Measurements from ENCODE around the gene TRIM21. TPM values are rescaled to one million over a fixed set of nuclear protein-coding genes. Genes with fewer than 3 reads are reported as not detected.

Gene TRIM21
- 10.3 to 14.0 TPM (median 12.3 TPM) in 3 replicates for total RNA-seq
- long read RNA-seq, transcript TRIM21-201 (7 exons, 1,924 nt): major isoform, 16 of 21 reads
- long read RNA-seq, partial matches to known transcripts: 1 of 21 reads
- long read RNA-seq, other reads (novel, unspliced or antisense): 4 of 21 reads

DNA sequence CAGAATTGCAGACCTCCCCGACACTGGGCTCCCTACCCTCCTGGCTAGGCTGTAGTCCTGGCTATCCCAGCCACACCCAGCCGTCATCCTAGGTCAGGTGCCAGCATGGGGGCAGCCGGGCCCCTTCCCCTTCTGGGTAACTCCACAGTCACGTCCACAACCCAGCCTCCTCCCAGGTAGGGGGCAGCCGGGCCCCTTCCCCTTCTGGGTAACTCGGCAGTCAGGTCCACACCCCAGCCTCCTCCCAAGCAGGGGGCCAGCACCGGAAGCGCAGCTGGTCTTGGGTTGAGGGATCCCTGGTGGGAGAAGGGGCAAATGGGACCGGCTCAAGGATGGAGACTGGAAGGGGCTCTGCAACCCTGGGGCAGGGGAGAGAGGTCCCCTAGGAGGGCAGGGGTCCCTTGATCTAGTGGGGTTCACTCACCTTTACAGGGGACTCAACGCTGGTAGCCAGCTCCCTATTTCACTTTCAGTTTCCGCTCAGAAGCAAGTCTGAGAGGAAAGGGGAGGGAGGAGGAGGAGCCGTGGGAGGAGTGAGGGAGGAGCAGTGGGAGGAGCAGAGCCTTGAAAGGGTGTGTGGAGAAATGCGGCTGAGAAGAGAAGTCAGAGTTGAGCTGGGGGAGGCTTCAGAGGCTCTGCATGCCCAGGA, at the start of gene TRIM21:
Gene TRIM21 (minus strand): TSS at position 494 of the 649 bp plus-strand sequence. CDS start 3,293 bp downstream, outside the sequence.
- Mint-ChIP-seq H3K36me3 (ENCODE audit: low read depth) (peaks cover 21% of the 10 kb centered on the region), H3K9me3 (ENCODE audit: low read depth) (peaks cover 12% of the 10 kb centered on the region), H3K27me3 (ENCODE audit: low read depth) (peaks cover 5% of the 10 kb centered on the region), H3K27ac (ENCODE audit: unreplicated experiment) (peak within 1 kb of the TSS; percentile 68), H3K4me1 (ENCODE audit: low read depth) (peaks cover 15% of the 10 kb centered on the region), H3K4me3 (ENCODE audit: unreplicated experiment) (peak within 1 kb of the TSS; percentile 88)
- TF ChIP-seq, protein P1, sequence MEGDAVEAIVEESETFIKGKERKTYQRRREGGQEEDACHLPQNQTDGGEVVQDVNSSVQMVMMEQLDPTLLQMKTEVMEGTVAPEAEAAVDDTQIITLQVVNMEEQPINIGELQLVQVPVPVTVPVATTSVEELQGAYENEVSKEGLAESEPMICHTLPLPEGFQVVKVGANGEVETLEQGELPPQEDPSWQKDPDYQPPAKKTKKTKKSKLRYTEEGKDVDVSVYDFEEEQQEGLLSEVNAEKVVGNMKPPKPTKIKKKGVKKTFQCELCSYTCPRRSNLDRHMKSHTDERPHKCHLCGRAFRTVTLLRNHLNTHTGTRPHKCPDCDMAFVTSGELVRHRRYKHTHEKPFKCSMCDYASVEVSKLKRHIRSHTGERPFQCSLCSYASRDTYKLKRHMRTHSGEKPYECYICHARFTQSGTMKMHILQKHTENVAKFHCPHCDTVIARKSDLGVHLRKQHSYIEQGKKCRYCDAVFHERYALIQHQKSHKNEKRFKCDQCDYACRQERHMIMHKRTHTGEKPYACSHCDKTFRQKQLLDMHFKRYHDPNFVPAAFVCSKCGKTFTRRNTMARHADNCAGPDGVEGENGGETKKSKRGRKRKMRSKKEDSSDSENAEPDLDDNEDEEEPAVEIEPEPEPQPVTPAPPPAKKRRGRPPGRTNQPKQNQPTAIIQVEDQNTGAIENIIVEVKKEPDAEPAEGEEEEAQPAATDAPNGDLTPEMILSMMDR (IDR thresholded peaks at IDR 0.05): no peak
- DNase-seq (ENCODE audit: low spot score): no peak

GRCh38 chr11:4441515-4441914, 48.0 kb upstream of the TRIM21 start:
- Mint-ChIP-seq H3K27ac (ENCODE audit: unreplicated experiment) (no peak overlapping the region), H3K27me3 (ENCODE audit: low read depth) (peaks cover 5% of the 10 kb centered on the region), H3K4me1 (ENCODE audit: low read depth) (no peaks in the 10 kb centered on the region), H3K9me3 (ENCODE audit: low read depth) (peaks cover 4% of the 10 kb centered on the region), H3K36me3 (ENCODE audit: low read depth) (no peaks in the 10 kb centered on the region), H3K4me3 (ENCODE audit: unreplicated experiment) (no peak overlapping the region)
- DNase-seq (ENCODE audit: low spot score): no peak
- TF ChIP-seq, protein P1 (IDR thresholded peaks at IDR 0.05): no peak

- TF ChIP-seq, protein P1 (IDR thresholded peaks at IDR 0.05): no peak
- no peaks in the 10 kb centered on the region for H3K36me3 Mint-ChIP-seq (ENCODE audit: low read depth)
- DNase-seq (ENCODE audit: low spot score): no peak
- H3K27me3 Mint-ChIP-seq (ENCODE audit: low read depth): peaks cover 11% of the 10 kb centered on the region
- no peaks in the 10 kb centered on the region for H3K4me1 Mint-ChIP-seq (ENCODE audit: low read depth)
- H3K4me3 Mint-ChIP-seq (ENCODE audit: unreplicated experiment): no peak overlapping the region
- no peak overlapping the region for H3K27ac Mint-ChIP-seq (ENCODE audit: unreplicated experiment)
- peaks cover 4% of the 10 kb centered on the region for H3K9me3 Mint-ChIP-seq (ENCODE audit: low read depth)
Observed at GRCh38 chr11:4436411-4436810, 42.9 kb upstream of the TRIM21 start.

DNA sequence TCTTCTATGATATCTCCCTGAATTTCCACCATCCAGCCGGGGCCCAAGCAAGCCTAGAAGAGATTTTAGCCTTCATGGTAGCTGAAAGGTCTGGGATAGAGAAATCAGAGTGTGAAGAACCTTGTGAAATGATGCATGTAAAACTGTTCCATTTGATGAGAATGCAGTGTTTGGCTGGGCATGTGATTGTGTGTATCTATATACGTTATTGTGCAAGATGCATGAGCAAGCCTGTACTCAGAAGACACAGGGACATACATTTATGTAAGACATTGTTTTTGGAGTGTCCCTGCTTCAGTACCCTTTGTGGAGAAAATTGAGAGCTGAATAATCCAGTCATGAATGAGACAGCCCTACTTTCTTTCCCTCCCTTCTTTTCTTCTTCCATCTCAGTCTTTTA, 40.4 kb upstream of the TRIM21 start:
- Mint-ChIP-seq H3K9me3 (ENCODE audit: low read depth) (peaks cover under 1% of the 10 kb centered on the region), H3K27ac (ENCODE audit: unreplicated experiment) (no peak overlapping the region), H3K27me3 (ENCODE audit: low read depth) (peaks cover 15% of the 10 kb centered on the region), H3K36me3 (ENCODE audit: low read depth) (no peaks in the 10 kb centered on the region), H3K4me1 (ENCODE audit: low read depth) (no peaks in the 10 kb centered on the region), H3K4me3 (ENCODE audit: unreplicated experiment) (no peak overlapping the region)
- DNase-seq (ENCODE audit: low spot score): no peak
- TF ChIP-seq, protein P1 (IDR thresholded peaks at IDR 0.05): no peak

- no peaks in the 10 kb centered on the region for H3K36me3 Mint-ChIP-seq (ENCODE audit: low read depth)
- H3K4me1 Mint-ChIP-seq (ENCODE audit: low read depth): no peaks in the 10 kb centered on the region
- no peak for DNase-seq (ENCODE audit: low spot score)
- peaks cover 16% of the 10 kb centered on the region for H3K27me3 Mint-ChIP-seq (ENCODE audit: low read depth)
- no peaks in the 10 kb centered on the region for H3K9me3 Mint-ChIP-seq (ENCODE audit: low read depth)
- H3K27ac Mint-ChIP-seq (ENCODE audit: unreplicated experiment): no peak overlapping the region
- TF ChIP-seq, protein P1 (IDR thresholded peaks at IDR 0.05): no peak
- no peak overlapping the region for H3K4me3 Mint-ChIP-seq (ENCODE audit: unreplicated experiment)
Observed at GRCh38 chr11:4430051-4430450, 36.5 kb upstream of the TRIM21 start.
